GM21723 (cell line): ENCODE results near the gene PRKRIP1.
"Not testable (repeated sequence)": the region's sequence is repeated elsewhere in the genome, so short reads cannot be mapped to it uniquely, and the experiment has no call there.

Source experiments
- ATAC-seq: cut with Tn5 transposase; IDR thresholded peaks from one replicate; pipeline ENCODE4 v1.9.1; 2021; ENCODE audit warnings: mild to moderate bottlenecking, moderate library complexity; ENCODE audit not compliant: unreplicated experiment

Gene PRKRIP1

DNA sequence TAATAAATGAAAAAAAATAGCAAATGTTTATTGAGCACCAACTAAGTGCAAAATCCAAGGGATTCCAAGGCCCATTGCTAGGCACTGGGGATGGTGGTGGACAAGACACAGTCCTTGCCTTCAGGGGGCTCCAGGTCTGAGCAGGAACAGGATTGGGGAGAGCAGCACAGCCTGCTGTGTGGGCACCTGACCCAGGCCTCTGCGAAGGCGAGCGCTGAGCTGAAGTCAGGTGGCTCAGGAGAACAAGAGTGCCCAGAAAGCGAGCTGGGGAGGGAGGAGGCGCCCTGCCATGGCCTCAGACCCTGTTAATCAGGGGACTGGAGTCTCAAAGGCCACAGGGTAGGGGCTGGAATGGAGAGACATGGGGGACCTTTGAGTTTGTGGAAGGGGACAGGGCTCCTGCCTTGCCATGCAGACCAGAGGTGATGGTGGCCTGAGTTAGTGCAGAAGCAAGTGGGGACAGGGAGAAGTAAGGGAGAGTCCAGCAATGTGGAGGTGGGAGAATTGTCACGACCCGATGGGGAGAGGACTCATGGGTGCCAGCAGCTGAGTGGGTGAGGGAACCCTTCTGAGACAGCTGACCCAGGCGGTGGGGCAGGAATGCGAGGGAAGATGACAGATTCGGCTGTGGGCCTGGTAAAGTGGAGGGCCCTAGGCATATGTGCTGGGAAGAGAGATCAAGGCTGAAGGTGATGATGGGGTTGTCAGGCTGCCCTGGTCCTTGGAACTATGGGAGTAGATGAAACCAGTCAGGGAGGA, 33.2 kb downstream of the PRKRIP1 start:
- no peak for ATAC-seq

DNA sequence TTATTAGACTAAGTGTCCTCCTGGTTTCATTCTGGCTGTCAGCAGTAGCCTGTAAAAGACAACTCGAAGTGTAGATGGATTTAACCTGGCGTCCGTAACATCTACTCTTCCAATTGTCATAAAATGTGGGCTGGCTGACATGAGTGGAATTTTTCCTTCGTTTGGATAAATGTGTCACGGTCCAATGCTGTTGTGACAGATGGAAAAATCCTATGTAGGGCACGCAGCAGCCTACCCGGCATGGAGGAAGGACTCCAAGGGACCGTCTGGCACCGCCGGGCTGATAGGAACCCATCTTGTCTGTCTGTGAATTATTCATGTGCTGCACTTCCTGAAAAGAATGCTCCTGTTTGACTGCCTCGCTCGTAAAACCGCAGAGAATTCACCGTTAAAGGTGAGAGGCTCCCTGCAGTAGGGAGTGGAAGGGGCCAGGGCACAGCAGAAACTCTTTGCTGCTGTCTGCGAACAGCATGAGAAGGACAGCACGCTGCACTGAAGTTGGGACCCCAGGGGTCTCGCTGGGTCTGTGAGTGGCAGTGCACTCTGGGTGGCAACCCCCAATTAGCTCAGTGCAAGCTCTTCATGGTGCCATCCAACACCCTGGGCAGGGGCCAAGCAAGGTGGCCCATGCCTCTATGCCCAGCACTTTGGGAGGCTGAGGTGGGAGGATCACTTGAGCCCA, 35.6 kb downstream of the PRKRIP1 start:
- no peak for ATAC-seq

DNA sequence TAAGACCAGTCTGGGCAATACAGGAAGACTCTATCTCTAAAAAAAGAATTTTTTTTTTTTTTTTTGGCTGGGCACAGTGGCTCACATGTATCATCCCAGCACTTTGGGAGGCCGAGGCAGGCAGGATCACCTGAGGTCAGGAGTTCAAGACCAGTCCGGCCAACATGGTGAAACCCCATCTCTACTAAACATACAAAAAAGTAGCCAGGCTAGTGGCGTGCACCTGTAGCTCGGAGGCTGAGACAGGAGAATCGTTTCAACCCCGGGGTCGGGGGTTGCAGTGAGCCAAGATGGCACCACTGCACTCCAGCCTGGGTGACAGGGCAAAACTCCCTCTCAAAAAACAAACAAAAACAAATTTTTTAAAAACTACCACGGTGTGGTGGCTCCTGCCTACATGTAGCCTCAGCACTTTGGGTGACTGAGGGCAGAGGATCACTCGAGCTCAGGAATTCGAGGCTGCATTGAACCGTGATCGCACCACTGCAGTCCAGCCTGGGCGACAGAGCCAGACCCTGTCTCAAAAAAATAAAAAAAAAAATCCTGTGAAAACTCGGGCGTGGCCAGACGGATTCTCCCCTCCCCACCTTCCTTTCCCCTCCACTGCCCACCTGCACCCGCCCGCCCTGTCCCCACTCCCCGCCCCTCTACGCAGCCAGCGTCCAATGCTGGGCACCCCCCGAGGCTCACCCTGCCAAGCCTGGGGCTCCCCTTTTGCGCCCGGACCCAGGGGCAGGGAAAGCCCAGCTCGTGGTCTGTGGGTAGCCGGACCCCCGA, 36.5 kb downstream of the PRKRIP1 start:
- ATAC-seq = peak; percentile 22

DNA sequence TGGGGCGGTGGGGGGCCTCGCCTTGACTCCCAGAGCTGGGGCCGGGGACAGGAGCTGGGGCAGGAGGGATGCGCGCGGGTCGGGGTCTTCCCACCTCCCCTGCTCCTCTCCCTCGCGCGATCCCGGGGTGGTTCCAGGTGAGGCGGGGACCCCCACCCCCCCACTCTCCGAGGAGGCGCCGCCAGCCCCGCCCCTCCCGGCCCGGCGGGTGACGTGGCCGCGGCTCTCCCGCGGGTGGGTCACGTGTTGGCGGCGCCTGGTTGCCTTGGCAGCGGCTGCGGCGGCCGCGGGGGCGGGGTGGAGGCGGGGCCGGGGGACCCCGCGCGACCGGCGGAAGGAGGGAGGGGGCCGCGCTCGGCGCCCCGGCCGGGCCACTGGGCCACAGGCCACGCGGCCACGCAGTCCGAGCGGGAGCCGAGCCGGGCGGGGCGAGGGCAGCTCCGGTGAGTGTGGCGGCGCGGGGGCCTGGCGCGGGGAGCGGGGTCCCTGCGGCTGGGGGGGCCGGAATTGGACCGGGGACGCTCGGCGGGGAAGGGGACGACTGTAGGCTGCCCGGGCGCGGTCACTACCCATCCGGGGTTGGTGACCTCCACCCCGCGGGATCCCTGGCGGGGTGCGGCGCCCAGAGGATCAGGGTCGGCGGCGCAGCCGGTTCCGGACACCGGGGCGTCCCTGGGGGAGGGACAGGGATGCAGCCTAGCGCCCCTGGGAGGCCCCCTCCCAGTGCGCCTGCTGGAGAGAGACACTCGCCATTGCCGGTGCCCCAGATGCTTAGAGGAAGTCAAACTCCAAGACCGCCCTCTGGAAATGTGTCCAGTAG, 37.3 kb downstream of the PRKRIP1 start, which contains the start of gene ORAI2:
TSS of gene ORAI2 (plus strand) at position 357 of the 820 bp plus-strand sequence. CDS start 5,382 bp downstream, outside the sequence.
- peak; percentile 53 for ATAC-seq

DNA sequence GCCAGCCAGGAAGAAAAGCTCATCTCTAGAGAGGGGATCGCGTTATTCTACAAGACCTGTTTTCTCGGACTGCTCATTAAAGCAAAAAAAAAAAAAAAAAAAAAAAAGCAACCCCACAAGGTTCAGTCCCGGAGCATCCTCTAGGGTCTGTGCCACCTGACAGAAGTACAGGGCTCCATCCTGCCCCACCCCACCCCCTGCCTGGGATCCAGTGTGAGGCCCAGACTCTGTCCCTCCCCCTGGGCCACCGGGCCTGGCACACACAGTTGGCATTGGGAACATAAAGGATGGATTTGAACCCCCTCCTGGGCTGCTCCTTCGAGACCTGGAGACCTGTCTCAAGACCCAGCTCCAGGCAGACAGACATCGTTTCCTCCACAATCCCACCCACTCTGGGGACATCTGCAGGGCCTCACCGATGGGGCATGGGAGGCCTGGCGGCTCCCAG, 37.9 kb downstream of the PRKRIP1 start:
- peak; percentile 13 for ATAC-seq

DNA sequence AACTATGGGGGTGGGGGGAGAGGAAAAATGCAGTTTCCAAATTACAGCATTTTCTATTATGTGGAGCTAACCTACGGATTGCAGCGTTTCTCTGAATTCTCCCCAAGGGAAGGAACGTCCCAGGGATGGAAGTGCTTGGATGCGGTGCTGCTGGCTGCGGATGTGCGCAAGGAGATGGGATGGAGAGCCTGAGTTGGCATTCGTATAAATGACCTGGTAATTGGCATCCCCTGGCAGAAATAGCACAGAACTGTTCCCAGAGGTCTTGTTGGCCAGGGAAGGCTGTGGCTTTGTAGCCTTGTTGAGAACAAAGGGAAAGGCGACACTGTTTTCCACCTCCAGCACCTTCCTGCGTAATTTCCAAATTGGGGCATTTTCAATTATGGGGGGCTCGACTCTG, 40.0 kb downstream of the PRKRIP1 start:
- ATAC-seq = no peak

DNA sequence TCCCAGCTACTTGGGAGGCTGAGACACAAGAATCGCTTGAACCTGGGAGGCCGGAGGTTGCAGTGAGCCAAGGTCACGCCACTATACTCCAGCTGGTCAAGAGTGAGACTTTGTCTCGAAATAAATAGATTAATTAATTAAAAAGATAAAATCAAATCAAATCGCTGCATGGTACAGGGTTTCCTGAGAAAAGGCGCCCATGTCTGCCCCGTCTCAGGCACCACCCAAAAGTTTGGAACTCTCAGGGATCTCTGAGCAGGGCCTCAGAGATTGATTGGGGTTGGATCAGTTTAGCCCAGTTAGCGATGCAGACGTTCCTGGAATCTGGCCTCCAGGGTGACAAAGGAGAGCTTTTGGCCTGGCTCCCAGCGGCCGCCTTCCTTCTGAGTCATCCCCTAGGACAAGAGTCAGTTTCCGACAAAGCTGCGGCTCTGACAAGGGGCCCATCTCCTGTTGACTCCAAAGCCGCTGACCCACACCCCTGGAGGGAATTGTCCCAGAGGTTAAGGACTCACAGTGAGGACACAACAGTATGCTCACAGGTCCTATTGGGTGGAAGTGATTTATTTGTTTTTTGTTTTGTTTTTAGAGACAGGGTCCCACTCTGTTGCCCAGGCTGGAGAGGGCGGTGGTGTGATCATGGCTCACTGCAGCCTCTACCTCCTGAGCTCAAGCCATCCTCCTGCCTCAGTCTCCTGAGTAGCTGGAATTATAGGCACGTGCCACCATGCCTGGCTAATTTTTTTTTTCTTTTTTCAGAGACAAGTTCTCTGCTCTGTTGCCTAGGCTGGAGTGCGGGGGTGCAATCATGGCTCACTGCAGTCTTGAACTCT, 44.0 kb downstream of the PRKRIP1 start:
- no peak for ATAC-seq

DNA sequence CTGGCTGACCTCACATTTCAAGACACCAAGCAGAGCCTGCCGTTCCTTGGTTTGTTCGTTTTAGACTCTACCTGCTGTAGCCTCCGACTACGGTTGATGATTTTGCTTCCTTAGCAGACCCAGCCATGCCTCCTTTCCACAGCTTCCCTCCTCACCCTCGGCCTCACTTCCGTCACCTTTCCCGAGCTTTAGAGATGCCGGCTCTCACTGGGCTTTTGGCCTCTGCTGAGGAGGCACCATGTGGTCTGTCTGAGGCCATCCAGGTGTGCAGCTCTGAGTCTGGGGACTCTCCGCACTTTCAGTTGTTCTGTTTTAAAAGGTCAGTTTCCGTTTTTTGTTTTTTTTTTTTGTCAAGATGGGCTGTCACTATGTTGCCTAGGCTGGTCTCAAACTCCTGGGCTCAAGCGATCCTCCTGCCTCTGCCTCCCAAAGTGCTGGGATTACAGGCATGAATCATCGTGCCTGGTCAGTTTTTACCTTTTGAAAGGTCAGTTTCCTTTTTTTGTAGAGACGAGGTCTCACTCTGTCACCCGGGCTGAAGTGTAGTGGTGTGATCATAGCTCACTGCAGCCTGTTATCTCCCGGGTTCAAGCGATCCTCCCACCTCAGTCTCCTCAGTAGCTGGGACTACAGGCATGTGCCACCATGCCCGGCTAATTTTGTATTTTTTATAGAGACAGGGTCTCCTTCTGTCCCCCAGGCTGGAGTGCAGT, 49.0 kb downstream of the PRKRIP1 start:
- ATAC-seq = peak; percentile 55

DNA sequence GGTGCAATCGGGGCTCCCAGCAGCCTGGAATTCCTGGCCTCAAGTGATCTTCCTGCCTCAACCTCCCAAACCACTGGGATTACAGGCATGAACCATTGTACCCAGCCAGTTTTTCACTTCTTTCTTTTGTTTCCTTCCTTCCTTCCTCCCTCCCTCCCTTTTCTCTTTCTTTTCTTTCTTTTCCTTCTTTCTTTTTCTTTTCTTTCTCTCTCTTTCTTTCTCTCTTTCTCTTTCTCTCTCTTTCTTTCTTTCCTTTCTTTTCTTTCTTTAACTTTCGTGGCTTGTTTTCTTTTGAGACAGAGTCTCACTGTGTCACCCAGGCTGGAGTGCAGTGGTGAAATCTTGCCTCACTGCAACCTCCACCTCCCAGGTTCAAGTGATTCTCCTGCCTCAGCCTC, 49.5 kb downstream of the PRKRIP1 start:
- no peak for ATAC-seq

DNA sequence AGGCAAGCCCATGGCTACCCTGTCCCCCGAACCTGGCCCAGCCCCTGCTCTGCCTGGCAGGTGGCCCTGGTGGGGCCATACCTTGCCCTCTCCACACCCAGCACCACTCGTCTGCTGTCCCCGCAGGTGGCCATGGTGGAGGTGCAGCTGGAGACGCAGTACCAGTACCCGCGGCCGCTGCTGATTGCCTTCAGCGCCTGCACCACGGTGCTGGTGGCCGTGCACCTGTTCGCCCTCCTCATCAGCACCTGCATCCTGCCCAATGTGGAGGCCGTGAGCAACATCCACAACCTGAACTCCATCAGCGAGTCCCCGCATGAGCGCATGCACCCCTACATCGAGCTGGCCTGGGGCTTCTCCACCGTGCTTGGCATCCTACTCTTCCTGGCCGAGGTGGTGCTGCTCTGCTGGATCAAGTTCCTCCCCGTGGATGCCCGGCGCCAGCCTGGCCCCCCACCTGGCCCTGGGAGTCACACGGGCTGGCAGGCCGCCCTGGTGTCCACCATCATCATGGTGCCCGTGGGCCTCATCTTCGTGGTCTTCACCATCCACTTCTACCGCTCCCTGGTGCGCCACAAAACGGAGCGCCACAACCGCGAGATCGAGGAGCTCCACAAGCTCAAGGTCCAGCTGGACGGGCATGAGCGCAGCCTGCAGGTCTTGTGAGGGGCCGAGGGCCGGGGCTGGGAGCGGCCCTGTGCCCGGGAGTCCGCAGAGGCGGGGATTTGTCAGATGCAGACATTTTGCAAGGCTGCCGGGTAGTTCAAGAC, 50.4 kb downstream of the PRKRIP1 start:
- no peak for ATAC-seq

DNA sequence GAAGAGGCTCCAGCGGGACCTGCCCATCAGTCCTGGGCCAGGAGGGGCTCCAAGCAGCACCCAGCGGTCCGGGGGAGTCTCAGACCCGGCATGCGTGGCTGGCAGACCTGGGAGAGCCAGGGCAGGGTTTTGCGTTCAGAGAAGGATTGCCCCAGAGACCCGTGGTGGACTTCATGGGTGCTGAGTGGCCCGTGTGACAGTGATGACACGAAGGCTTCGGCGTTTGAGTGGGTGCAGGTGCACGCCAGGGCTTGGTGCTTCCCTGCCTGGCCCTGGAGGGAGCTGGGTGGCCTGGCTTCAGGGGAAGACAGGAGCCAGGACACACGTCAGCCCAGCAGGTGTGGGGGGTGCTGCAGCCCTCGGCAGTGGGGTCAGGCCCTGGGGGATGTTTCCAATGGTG, 51.1 kb downstream of the PRKRIP1 start:
- no peak for ATAC-seq

DNA sequence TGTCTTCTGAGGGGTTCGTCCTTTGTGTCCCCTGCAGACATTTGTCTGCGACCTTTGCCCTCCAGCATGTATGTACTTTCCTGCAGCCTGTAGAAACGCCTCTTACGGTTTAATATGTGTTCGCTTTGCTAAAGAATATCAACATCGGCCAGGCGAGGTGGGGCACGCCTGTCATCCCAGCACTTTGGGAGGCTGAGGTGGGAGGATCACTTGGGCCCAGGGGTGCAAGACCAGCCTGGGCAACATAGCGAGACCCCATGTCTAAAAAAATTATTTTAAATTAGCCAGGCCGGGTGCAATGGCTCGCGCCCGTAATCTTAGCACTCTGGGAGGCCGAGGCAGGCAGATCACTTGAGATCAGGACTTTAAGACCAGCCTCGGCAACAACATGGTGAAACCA, 53.0 kb downstream of the PRKRIP1 start:
- no peak for ATAC-seq

DNA sequence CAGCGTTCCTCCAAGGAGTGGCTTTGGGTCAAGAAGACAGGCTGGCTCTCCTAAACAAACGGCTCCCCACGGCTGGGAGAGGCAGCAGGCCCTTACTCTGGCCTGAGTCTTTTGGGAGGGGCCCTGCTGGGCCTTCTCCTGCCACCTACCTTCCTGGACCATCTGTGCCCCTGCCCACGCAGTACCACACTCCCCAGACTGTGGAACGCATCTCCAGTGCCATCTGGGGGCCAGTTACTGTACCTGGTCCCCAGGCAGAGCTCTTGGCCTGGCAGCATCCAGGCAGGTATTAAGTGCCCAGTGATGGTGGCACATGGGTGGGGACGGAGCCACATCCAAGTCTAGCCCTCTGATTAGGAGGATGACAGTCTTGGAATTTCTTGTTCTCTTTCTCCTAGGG, 54.1 kb downstream of the PRKRIP1 start:
- ATAC-seq = no peak

DNA sequence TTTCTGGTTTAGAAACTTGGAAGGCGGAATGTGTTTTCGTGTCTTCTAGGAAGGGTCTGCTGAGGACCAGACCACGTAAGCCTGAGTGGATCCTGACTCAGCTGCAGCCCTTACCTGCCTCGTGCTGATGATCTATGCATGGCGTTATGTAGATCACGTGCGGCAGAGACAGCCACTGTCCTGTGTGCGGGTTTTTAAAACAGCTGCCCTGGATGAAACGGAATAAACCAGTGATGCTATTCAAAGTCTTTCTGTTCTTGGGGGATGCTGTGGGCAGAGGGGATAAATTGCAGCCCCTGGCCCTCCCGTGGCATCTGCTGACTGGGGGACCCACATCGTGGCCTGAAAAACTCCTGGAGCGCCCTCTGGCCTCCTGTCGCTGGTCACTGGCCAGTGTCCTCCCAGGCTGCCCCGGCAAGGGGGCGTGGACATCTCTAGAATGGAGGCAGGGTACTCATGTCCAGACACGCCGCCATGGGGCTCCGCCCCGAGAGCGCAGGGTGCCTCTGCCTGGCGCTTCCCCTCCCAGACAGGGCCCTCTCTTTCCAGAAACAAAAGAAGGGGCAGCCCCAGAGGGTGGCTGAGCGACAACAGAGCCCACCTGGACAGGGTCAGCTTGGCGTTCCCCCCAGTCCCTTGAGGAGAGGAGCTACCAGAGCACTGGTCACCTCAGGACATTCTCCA, 55.4 kb downstream of the PRKRIP1 start:
- ATAC-seq = no peak

DNA sequence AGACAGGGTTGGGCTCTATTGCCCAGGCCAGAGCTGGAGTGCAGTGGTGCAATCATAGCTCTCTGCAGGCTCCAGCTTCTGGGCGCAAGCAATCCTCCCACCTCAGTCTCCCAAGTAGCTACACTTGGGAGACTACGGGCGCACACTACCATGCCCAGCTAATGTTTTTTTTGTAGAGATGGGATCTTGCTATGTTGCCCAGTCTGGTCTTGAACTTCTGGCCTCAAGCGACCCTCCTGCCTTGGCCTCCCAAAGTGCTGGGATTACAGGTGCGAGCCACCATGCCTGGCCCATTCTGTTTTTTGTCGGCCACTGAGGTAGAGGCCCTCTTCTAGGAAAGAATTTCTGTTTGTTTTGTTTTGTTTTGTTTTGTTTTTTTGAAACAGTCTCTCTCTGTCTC, 56.3 kb downstream of the PRKRIP1 start:
- no peak for ATAC-seq

DNA sequence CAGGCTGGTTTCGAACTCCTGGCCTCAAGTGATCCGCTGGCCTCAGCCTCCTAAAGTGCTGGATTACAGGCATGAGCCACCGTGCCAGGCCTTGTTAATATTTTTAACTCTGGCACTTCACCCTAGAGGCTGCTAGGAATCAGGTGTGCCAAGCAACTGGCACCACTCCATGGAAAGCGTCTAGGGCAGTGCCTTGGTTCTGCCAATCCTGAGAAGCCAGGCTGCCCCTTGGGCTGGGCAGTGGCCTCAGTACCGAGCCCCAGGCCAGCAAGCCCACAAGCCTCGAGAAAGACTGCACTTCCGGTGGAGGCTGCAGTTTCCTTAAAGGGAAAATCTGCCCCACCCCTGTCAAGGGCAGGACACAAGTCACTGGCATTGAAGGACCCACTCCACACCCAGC, 57.2 kb downstream of the PRKRIP1 start:
- no peak for ATAC-seq

DNA sequence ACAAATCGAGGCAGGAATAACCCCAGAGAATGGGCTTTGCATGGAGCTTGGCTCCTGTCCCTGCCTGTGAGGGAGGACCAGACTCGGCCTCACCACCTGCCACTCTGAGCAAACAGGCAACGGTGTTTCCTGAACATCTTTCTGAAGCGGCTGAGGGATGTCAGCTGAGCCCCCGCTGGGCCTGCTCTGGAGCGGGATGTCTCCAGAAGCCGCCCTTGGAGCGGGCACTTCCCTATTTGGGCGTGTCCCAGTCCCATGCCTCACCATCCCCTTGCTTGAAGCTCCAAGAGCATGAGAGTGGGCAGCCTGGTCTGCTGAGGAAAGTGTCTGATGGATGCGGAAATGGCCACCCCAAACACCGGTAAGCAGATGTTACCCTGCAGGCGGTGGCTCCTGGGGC, 58.3 kb downstream of the PRKRIP1 start:
- no peak for ATAC-seq

DNA sequence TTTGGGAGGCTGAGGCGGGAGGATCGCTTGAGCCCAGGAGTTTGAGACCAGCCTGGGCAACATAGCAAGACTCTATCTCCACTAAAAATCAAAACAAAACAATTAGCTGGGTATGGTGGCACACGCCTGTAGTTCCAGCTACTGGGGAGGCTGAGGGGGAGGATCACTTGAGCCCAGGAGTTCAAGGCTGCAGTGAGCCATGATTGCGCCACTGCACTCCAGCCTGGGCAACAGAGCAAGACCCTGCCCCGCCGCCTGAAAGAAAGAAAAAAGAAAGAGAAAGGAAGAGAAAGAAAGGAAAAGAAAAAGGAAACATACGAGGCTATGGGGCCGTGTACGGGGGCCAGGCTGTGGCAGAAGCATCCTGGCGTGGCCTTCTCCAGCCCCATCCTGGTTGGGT, 58.8 kb downstream of the PRKRIP1 start:
- not testable (repeated sequence) for ATAC-seq
